ENCODE data around the gene PATJ. TPM values are rescaled to one million over a fixed set of nuclear protein-coding genes. Genes with fewer than 3 reads are reported as not detected.

Gene PATJ
- total RNA-seq, 1 experiment from 2014 or later, result 48.8 TPM

- H3K79me2 ChIP-seq (ENCODE audit: insufficient read depth, low read length), result no peaks in the 10 kb centered on the region
- ChIA-PET RAD21 (ENCODE audit: low non-redundant PET in 1 of 2, low total read pairs in 2 of 2, uncharacterized antibody in 2 of 2, unreplicated experiment in 2 of 2) (no interaction called here), CTCF (no interaction called here), POLR2A (no interaction called here)
- TF ChIP-seq CTCF (IDR thresholded peaks at IDR 0.05 in 2 of 3, conservative IDR thresholded peaks at IDR 0.05 in 1 of 3; ENCODE audit: borderline replicate concordance in 1 of 3, insufficient read depth in 1 of 3, low read depth in 2 of 3, low read length in 2 of 3), result no peak
- TF ChIP-seq POLR2A (IDR thresholded peaks at IDR 0.05; ENCODE audit: borderline replicate concordance, extremely low read depth, insufficient read depth, insufficient read length), result no peak
- TF ChIP-seq FOSL1 (IDR thresholded peaks at IDR 0.05; ENCODE audit: low read depth), result no peak
- no peak for TF ChIP-seq JUND (IDR thresholded peaks at IDR 0.05)
- TF ChIP-seq TCF7L2 (IDR thresholded peaks at IDR 0.05; ENCODE audit: borderline replicate concordance, extremely low read depth, insufficient read depth, insufficient read length), result no peak
- no peak for TF ChIP-seq SIN3A (IDR thresholded peaks at IDR 0.05; ENCODE audit: low read depth)
- no peak for TF ChIP-seq RAD21 (IDR thresholded peaks at IDR 0.05; ENCODE audit: low read depth)
- no peak for TF ChIP-seq REST (IDR thresholded peaks at IDR 0.05; ENCODE audit: low read depth)
- no peak for TF ChIP-seq ELF1 (IDR thresholded peaks at IDR 0.05; ENCODE audit: borderline replicate concordance, low read depth)
- no peak for TF ChIP-seq ZBTB33 (IDR thresholded peaks at IDR 0.05; ENCODE audit: extremely low read depth, insufficient replicate concordance, low read length)
- no peak for TF ChIP-seq CBX3 (IDR thresholded peaks at IDR 0.05; ENCODE audit: low read depth)
- intact Hi-C loops (cut with micrococcal nuclease), result no loop called here
- no peak for ATAC-seq
- no peak for DNase-seq (ENCODE audit: low read depth, low spot score)
- no peaks in the 10 kb centered on the region for H4K20me1 ChIP-seq (ENCODE audit: insufficient read depth)
- no peaks in the 10 kb centered on the region for H3K9me3 ChIP-seq (ENCODE audit: control insufficient read depth in 1 of 2, insufficient read depth in 1 of 2, low read depth in 1 of 2, low read length in 2 of 2)
- no peak overlapping the region for H2AFZ ChIP-seq (ENCODE audit: low read depth, low read length, poor library complexity, severe bottlenecking)
- no TSS peak for BruUV-seq (replicated peaks)
- H3K27me3 ChIP-seq (ENCODE audit: insufficient read depth, low read length), result no peaks in the 10 kb centered on the region
- H3K4me3 ChIP-seq (replicated peaks in 1 of 2; ENCODE audit: low read depth in 1 of 2, low read length in 2 of 2), result no peak overlapping the region
- H3K9me2 ChIP-seq (ENCODE audit: insufficient read depth), result no peaks in the 10 kb centered on the region
- no peak overlapping the region for H3K9ac ChIP-seq (ENCODE audit: low read length)
- no peak overlapping the region for H3K4me2 ChIP-seq (ENCODE audit: low read length)
- H3K27ac ChIP-seq (ENCODE audit: low read depth, low read length), result no peak overlapping the region
- no peaks in the 10 kb centered on the region; a peak in 2 of 4 replicates for H3K36me3 ChIP-seq (ENCODE audit: control insufficient read depth in 1 of 2, insufficient read depth in 2 of 2, low read length in 2 of 2)
- H3K4me1 ChIP-seq (ENCODE audit: control insufficient read depth in 1 of 2, insufficient read depth in 2 of 2, low read length in 2 of 2), result peaks cover 0 to 5% of the 10 kb centered on the region in 2 experiments; a peak in 1 of 4 replicates
Measured at GRCh38 chr1:62068416-62068843, 326.1 kb downstream of the PATJ start.
